ENCODE results near the gene RNF5. TPM values are rescaled to one million over a fixed set of nuclear protein-coding genes. Genes with fewer than 3 reads are reported as not detected.

The RNF5 gene
- total and polyA plus RNA-seq, 7 donors: 52.0 to 122 (median 91.1) TPM

DNA sequence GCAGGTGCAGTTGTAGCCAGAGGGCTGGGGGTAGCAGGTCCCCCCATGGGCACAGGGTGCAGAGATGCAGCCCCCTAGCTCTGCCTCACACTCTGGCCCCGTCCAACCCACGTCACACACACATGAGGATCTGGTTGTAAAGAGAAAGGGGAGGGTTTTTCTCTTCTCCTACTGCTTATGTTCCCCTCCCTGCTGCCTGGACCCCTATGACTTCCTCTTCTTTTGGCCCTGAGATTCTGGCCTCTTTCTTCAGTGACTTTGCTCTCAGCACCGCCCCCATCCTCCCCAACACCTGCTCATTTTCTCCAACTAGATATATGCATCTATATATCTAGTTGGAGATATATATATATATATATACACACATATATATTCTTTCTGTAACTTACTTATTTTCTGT lies 35.9 kb downstream of the RNF5 start:
- Histone ChIP-seq H3K27me3 (ENCODE audit: insufficient read depth in 3 of 3, low read length in 2 of 3) (no peaks in the 10 kb centered on the region), H3K27ac (no peak overlapping the region), H3K4me3 (no peak overlapping the region), H3K36me3 (ENCODE audit: insufficient read depth in 1 of 2, low read depth in 1 of 2) (peaks cover 0 to 4% of the 10 kb centered on the region in 2 donors), H3K9me3 (no peaks in the 10 kb centered on the region), H3K4me1 (no peaks in the 10 kb centered on the region)
- intact Hi-C loops (cut with DNase I): no loop called here
- ATAC-seq: no peak
- TF ChIP-seq, protein P1, sequence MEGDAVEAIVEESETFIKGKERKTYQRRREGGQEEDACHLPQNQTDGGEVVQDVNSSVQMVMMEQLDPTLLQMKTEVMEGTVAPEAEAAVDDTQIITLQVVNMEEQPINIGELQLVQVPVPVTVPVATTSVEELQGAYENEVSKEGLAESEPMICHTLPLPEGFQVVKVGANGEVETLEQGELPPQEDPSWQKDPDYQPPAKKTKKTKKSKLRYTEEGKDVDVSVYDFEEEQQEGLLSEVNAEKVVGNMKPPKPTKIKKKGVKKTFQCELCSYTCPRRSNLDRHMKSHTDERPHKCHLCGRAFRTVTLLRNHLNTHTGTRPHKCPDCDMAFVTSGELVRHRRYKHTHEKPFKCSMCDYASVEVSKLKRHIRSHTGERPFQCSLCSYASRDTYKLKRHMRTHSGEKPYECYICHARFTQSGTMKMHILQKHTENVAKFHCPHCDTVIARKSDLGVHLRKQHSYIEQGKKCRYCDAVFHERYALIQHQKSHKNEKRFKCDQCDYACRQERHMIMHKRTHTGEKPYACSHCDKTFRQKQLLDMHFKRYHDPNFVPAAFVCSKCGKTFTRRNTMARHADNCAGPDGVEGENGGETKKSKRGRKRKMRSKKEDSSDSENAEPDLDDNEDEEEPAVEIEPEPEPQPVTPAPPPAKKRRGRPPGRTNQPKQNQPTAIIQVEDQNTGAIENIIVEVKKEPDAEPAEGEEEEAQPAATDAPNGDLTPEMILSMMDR (IDR thresholded peaks at IDR 0.05): no peak
- 72 to 93% (median 74%) methylated on average over 1 to 3 of the region's 3 CpGs for WGBS, 3 donors
- DNase-seq: no peak

DNA sequence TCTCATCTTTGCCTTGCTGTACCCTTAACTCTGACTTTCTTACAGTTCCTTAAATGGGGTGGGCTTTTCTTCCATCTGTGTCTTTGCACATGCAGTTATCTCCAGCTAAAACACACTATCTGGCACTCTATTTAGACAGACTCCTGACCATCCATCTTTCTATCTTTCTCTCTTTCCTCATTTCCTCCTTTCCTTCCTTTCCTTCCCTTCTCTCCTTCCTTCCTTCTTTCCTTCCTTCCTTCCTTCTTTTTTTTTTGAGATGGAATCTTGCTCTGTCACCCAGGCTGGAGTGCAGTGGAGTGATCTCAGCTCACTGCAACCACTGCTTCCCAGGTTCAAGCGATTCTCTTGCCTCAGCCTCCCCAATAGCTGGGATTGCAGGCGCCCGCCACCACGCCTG lies 37.4 kb downstream of the RNF5 start:
- no peak for DNase-seq
- Histone ChIP-seq H3K4me3 (no peak overlapping the region), H3K27me3 (ENCODE audit: insufficient read depth in 3 of 3, low read length in 2 of 3) (no peaks in the 10 kb centered on the region), H3K4me1 (no peaks in the 10 kb centered on the region), H3K9me3 (no peaks in the 10 kb centered on the region), H3K36me3 (ENCODE audit: insufficient read depth in 1 of 2, low read depth in 1 of 2) (peaks cover 0 to 4% of the 10 kb centered on the region in 2 donors), H3K27ac (no peak overlapping the region)
- no peak for ATAC-seq
- TF ChIP-seq, protein P1 (IDR thresholded peaks at IDR 0.05): no peak
- intact Hi-C loops (cut with DNase I): no loop called here
- WGBS, 3 donors: 92 to 98% (median 96%) methylated on average over 4 of the region's 4 CpGs

DNA sequence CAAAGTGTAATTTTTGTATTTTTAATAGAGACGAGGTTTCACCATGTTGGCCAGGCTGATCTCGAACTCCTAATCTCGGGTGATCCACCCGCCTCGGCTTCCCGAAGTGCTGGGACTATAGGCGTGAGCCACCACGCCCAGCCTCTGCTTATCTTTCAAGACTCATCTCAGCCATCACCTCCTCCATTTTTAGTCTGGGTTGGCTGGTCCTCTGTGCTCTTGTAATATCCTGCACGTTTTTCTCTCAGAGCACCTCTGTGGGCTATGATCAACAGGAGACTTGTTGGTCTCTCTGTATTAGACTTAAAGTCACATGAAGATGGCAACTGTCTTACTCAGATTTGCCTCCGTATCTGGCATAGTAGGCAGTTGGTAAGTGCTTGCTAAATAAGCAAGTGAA lies 38.1 kb downstream of the RNF5 start:
- intact Hi-C loops (cut with DNase I): no loop called here
- peaks cover 0 to 4% of the 10 kb centered on the region in 2 donors for H3K36me3 ChIP-seq (ENCODE audit: insufficient read depth in 1 of 2, low read depth in 1 of 2)
- TF ChIP-seq, protein P1 (IDR thresholded peaks at IDR 0.05): no peak
- ATAC-seq (no peak), DNase-seq (no peak)
- H3K27me3 ChIP-seq (ENCODE audit: insufficient read depth in 3 of 3, low read length in 2 of 3): peaks cover 0 to 4% (median 0%) of the 10 kb centered on the region in 3 donors
- no peak overlapping the region for H3K27ac ChIP-seq
- no peak overlapping the region for H3K4me3 ChIP-seq
- 82 to 86% (median 86%) methylated on average over 10 of the region's 10 CpGs for WGBS, 3 donors
- no peaks in the 10 kb centered on the region for H3K4me1 ChIP-seq
- no peaks in the 10 kb centered on the region for H3K9me3 ChIP-seq

GRCh38 chr6:32216998-32217397 lies 38.8 kb downstream of the RNF5 start:
- WGBS, 3 donors: 84 to 86% (median 85%) methylated on average over 11 of the region's 11 CpGs
- H3K36me3 ChIP-seq (ENCODE audit: insufficient read depth in 1 of 2, low read depth in 1 of 2): peaks cover 0 to 4% of the 10 kb centered on the region in 2 donors
- intact Hi-C loops (cut with DNase I): no loop called here

More at GRCh38 chr6:32216998-32217397, 38.8 kb downstream of the RNF5 start:
- no peak for DNase-seq
- peaks cover 0 to 4% (median 0%) of the 10 kb centered on the region in 3 donors for H3K27me3 ChIP-seq (ENCODE audit: insufficient read depth in 3 of 3, low read length in 2 of 3)
- no peak overlapping the region for H3K27ac ChIP-seq
- no peak overlapping the region for H3K4me3 ChIP-seq
- no peaks in the 10 kb centered on the region for H3K9me3 ChIP-seq
- TF ChIP-seq, protein P1 (IDR thresholded peaks at IDR 0.05): no peak
- ATAC-seq: no peak
- no peaks in the 10 kb centered on the region for H3K4me1 ChIP-seq
